Activated CD8-positive, alpha-beta T cell treated with anti-CD3 and anti-CD28 coated beads, Interleukin-2, amount 10 ng/mL, durations not matched to agents 7 days and 5 days (primary cell): ENCODE measurements around the gene TMEM131. TPM values are rescaled to one million over a fixed set of nuclear protein-coding genes. Genes with fewer than 3 reads are reported as not detected.
"Not testable (repeated sequence)": the region's sequence is repeated elsewhere in the genome, so short reads cannot be mapped to it uniquely, and the experiment has no call there.

Experiments
- ATAC-seq: fragments of 150-1000 bp; cut with Tn5 transposase; one replicate; pipeline ENCODE4 v1.10.0; 2021; ENCODE audit warnings: moderate library complexity
- CTCF ChIA-PET: fragments of 350-600 bp; sonication (Branson Sonifier 250); formaldehyde crosslinking; loops from one replicate; lab custom pipeline; 2021; ENCODE audit warnings: antibody characterized with exemption; lab: Charles Lee
- POLR2A ChIA-PET: fragments of 350-600 bp; sonication (Branson Sonifier 250); formaldehyde crosslinking; loops from one replicate; lab custom pipeline; 2021; ENCODE audit warnings: antibody characterized with exemption; lab: Charles Lee
- DNase-seq: peaks from one replicate; pipeline ENCODE4 v3.0.0-alpha.2; 2020
- H3K27ac Mint-ChIP-seq: one replicate; pipeline ENCODE4 v1.8.0; 2021; ENCODE audit warnings: mild to moderate bottlenecking, mixed read lengths
- H3K27me3 Mint-ChIP-seq: one replicate; pipeline ENCODE4 v1.8.0; 2021; ENCODE audit warnings: low read depth, mixed read lengths
- H3K36me3 Mint-ChIP-seq: one replicate; pipeline ENCODE4 v1.8.0; 2021; ENCODE audit warnings: low read depth, mixed read lengths
- H3K4me1 Mint-ChIP-seq: one replicate; pipeline ENCODE4 v1.8.0; 2021; ENCODE audit warnings: low read depth, mixed read lengths
- H3K4me3 Mint-ChIP-seq: one replicate; pipeline ENCODE4 v1.8.0; 2021; ENCODE audit warnings: mild to moderate bottlenecking, mixed read lengths
- H3K9me3 Mint-ChIP-seq: one replicate; pipeline ENCODE4 v1.8.0; 2022; ENCODE audit warnings: mixed read lengths; ENCODE audit not compliant: insufficient read depth
- total RNA-seq, 2 experiments: library from RNA; stranded (reverse); gene quantifications; one replicate each; pipeline ENCODE4 v1.2.3, GENCODE V29; 2021

TMEM131 gene
- total RNA-seq, 2 experiments from 2014 or later, result 35.9 to 40.7 TPM

- Mint-ChIP-seq H3K36me3 (peaks cover 16% of the 10 kb centered on the region), H3K4me3 (no peak overlapping the region), H3K4me1 (peaks cover 15% of the 10 kb centered on the region), H3K27me3 (no peaks in the 10 kb centered on the region), H3K9me3 (no peaks in the 10 kb centered on the region), H3K27ac (no peak overlapping the region)
- CTCF ChIA-PET, result no interaction called here
- POLR2A ChIA-PET, result no interaction called here
- DNase-seq (no peak), ATAC-seq (no peak)
Observed at GRCh38 chr2:97911922-97912575, 83.7 kb downstream of the TMEM131 start.

- Mint-ChIP-seq H3K27ac (no peak overlapping the region), H3K9me3 (no peaks in the 10 kb centered on the region), H3K4me1 (peaks cover 15% of the 10 kb centered on the region), H3K36me3 (peaks cover 23% of the 10 kb centered on the region), H3K27me3 (no peaks in the 10 kb centered on the region), H3K4me3 (no peak overlapping the region)
- no peak for ATAC-seq
- POLR2A ChIA-PET, result no interaction called here
- CTCF ChIA-PET, result no interaction called here
- DNase-seq, result no peak
Observed at GRCh38 chr2:97911206-97911921, 84.4 kb downstream of the TMEM131 start.

- H3K36me3 Mint-ChIP-seq, result peaks cover 26% of the 10 kb centered on the region
- no peak for DNase-seq
- ChIA-PET POLR2A (no interaction called here), CTCF (no interaction called here)
- no peak overlapping the region for H3K4me3 Mint-ChIP-seq
- no peak for ATAC-seq
- no peaks in the 10 kb centered on the region for H3K9me3 Mint-ChIP-seq
- no peak overlapping the region for H3K27ac Mint-ChIP-seq
- peaks cover 15% of the 10 kb centered on the region for H3K4me1 Mint-ChIP-seq
- H3K27me3 Mint-ChIP-seq, result no peaks in the 10 kb centered on the region
Observed at GRCh38 chr2:97910403-97911205, 85.1 kb downstream of the TMEM131 start.

DNA sequence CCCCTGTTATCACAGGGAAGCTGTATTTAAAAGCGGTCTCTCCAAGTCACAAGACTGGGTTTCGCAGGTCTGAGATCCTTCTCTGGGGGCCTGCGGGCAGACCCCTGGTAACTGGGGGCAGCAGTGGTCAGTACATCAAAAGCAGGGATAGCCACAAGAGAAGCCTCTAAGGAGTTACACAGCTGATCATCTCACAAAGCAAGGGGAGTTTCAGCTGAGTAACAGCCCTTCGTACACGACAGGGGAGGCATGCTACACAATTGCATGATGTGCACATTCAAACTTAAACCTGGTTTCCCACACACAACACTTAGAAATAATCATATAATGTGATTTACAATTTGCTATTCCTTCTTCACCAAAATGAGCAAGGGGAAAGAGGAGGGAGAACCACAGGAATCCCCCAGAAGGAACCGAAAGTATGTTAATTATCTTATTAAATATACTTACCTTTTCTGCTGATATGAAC is 87.5 kb downstream of the TMEM131 start:
- H3K4me1 Mint-ChIP-seq, result peaks cover 15% of the 10 kb centered on the region
- H3K9me3 Mint-ChIP-seq, result no peaks in the 10 kb centered on the region
- CTCF ChIA-PET, result no interaction called here
- POLR2A ChIA-PET, result no interaction called here
- no peak overlapping the region for H3K4me3 Mint-ChIP-seq
- H3K27ac Mint-ChIP-seq, result no peak overlapping the region
- ATAC-seq, result no peak
- peaks cover 36% of the 10 kb centered on the region for H3K36me3 Mint-ChIP-seq
- no peaks in the 10 kb centered on the region for H3K27me3 Mint-ChIP-seq
- DNase-seq, result no peak

- no peak overlapping the region for H3K4me3 Mint-ChIP-seq
- H3K9me3 Mint-ChIP-seq, result no peaks in the 10 kb centered on the region
- H3K27ac Mint-ChIP-seq, result no peak overlapping the region
- peaks cover 15% of the 10 kb centered on the region for H3K4me1 Mint-ChIP-seq
- no peaks in the 10 kb centered on the region for H3K27me3 Mint-ChIP-seq
- ChIA-PET CTCF (no interaction called here), POLR2A (no interaction called here)
- DNase-seq (no peak), ATAC-seq (no peak)
- peaks cover 36% of the 10 kb centered on the region for H3K36me3 Mint-ChIP-seq
Observed at GRCh38 chr2:97907369-97908100, 88.2 kb downstream of the TMEM131 start.

DNA sequence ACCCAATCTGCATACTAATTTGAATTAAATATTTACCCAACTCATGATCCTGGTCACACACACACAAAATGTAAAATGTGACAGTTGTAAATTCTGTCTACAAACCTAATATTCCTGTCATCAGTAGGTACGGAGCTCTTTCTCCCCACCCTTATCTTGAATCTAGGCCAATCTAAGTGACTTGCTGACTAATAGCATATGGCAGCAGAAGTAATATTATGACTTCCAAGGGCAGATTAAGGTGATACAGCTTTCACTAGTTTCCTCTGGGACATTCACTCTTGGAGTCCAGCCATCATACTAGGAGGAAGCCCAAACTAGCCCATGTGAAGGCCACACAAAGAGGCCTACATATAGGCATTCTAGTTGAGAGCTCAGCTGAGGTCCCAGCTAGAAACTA is 89.4 kb downstream of the TMEM131 start:
- Mint-ChIP-seq H3K36me3 (peaks cover 33% of the 10 kb centered on the region), H3K4me3 (no peak overlapping the region), H3K27ac (no peak overlapping the region), H3K27me3 (no peaks in the 10 kb centered on the region), H3K4me1 (peaks cover 9% of the 10 kb centered on the region), H3K9me3 (no peaks in the 10 kb centered on the region)
- POLR2A ChIA-PET, result interaction anchor here (0.6 kb wide), 1 partner anchor 114 kb away, joined by 6 read pairs; no protein-coding TSS in a partner anchor
- ATAC-seq (no peak), DNase-seq (no peak)
- CTCF ChIA-PET, result no interaction called here

DNA sequence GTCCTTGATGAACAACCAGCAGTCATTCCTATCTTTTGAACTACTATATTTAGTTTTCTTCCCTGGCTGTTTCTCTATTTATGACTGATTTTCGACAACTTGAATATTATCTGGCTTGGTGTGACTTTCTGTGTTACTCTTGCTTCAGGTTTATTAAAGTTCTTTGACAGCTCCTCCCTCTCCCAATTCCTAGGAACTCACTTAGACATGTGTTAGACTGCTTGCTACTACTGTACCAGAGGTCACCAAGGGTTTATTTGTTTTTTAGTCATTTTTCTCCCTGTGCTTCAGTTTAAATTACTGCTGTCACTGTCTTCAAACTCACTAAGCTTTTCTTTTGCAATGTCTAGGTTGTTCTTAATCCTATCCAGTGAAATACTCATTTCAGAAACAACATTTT is 90.5 kb downstream of the TMEM131 start:
- Mint-ChIP-seq H3K36me3 (peaks cover 26% of the 10 kb centered on the region), H3K27me3 (no peaks in the 10 kb centered on the region), H3K9me3 (no peaks in the 10 kb centered on the region), H3K4me3 (no peak overlapping the region), H3K27ac (no peak overlapping the region), H3K4me1 (peaks cover 3% of the 10 kb centered on the region)
- POLR2A ChIA-PET, result no interaction called here
- no peak for ATAC-seq
- no peak for DNase-seq
- CTCF ChIA-PET, result no interaction called here

DNA sequence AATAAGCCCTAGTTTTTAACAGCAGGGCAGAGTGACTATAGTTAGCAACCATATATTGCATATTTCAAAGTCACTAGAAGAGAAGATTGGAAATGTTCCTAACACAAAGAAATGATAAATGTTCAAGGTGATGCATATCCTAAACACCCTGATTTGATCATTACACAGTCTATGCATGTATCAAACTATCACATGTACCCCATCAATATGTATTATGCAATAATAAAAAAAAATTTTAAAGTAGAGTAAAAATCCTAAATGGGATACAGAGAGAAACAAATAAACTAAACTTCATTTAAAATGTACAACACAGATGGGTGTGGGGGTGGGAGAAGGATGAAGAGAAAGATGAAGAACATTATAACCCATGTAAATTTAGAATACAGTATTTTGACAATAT is 93.9 kb downstream of the TMEM131 start:
- no peak for DNase-seq
- Mint-ChIP-seq H3K4me1 (no peaks in the 10 kb centered on the region), H3K4me3 (no peak overlapping the region), H3K27ac (no peak overlapping the region), H3K36me3 (peaks cover 27% of the 10 kb centered on the region), H3K27me3 (no peaks in the 10 kb centered on the region), H3K9me3 (peaks cover 4% of the 10 kb centered on the region)
- POLR2A ChIA-PET, result no interaction called here
- CTCF ChIA-PET, result no interaction called here
- no peak for ATAC-seq

GRCh38 chr2:97900806-97901205 is 94.9 kb downstream of the TMEM131 start:
- Mint-ChIP-seq H3K27ac (no peak overlapping the region), H3K4me1 (no peaks in the 10 kb centered on the region), H3K9me3 (peaks cover 11% of the 10 kb centered on the region), H3K27me3 (no peaks in the 10 kb centered on the region), H3K36me3 (peaks cover 25% of the 10 kb centered on the region), H3K4me3 (no peak overlapping the region)
- DNase-seq, result no peak
- POLR2A ChIA-PET, result no interaction called here
- ATAC-seq, result no peak
- CTCF ChIA-PET, result no interaction called here

DNA sequence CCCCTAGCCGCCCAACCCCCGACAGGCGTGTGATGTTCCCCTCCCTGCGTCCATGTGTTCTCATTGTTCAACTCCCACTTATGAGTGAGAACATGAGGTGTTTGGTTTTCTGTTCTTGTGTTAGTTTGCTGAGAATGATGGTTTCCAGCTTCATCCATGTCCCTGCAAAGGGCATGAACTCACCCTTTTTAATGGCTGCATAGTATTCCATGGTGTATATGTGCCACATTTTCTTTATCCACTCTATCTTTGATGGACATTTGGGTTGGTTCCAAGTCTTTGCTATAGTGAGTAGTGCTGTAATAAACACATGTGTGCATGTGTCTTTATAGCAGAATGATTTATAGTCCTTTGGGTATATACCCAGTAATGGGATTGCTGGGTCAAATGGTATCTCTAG is 102.7 kb downstream of the TMEM131 start:
- CTCF ChIA-PET, H3K4me3 Mint-ChIP-seq, H3K27me3 Mint-ChIP-seq, H3K4me1 Mint-ChIP-seq, POLR2A ChIA-PET, ATAC-seq, DNase-seq, H3K27ac Mint-ChIP-seq: not testable (repeated sequence)
- Mint-ChIP-seq H3K36me3 (peaks cover 19% of the 10 kb centered on the region), H3K9me3 (peaks cover 11% of the 10 kb centered on the region)

- ATAC-seq (no peak), DNase-seq (no peak)
- H3K4me3 Mint-ChIP-seq, result no peak overlapping the region
- no peaks in the 10 kb centered on the region for H3K4me1 Mint-ChIP-seq
- ChIA-PET POLR2A (no interaction called here), CTCF (interaction anchor here (1.3 kb wide), 1 partner anchor 85 kb away, joined by 3 read pairs; no protein-coding TSS in a partner anchor)
- peaks cover 27% of the 10 kb centered on the region for H3K36me3 Mint-ChIP-seq
- no peaks in the 10 kb centered on the region for H3K27me3 Mint-ChIP-seq
- H3K27ac Mint-ChIP-seq, result no peak overlapping the region
- H3K9me3 Mint-ChIP-seq, result peaks cover 4% of the 10 kb centered on the region
Observed at GRCh38 chr2:97891611-97892010, 104.1 kb downstream of the TMEM131 start.
